ENCODE measurements around the gene CENPK.

- TF ChIP-seq EZH2phosphoT487 (IDR thresholded peaks at IDR 0.05; ENCODE audit: borderline replicate concordance, low read length) = no peak
- no peak for TF ChIP-seq CTCF (conservative IDR thresholded peaks at IDR 0.05; ENCODE audit: low read depth, low read length)
- no peak for TF ChIP-seq EZH2 (IDR thresholded peaks at IDR 0.05; ENCODE audit: low read length, unreplicated experiment)
These were observed 82.6 kb downstream of the CENPK start for GRCh38 chr5:65480306-65480865.
